ENCODE measurements around the gene TMX1. TPM values are rescaled to one million over a fixed set of nuclear protein-coding genes. Genes with fewer than 3 reads are reported as not detected.

Gene TMX1
- total and polyA plus RNA-seq, 2 of the 8 experiments (the other 6 are each of a cell fraction or from before 2014, with no cell fraction given): 26.6 to 84.0 TPM

- TF ChIP-seq SP4 (IDR thresholded peaks at IDR 0.05; ENCODE audit: low read length): no peak
Observed at GRCh38 chr14:51269634-51270033, 29.6 kb downstream of the TMX1 start (continued).

Measured in H1 (cell line).